Activated CD8-positive, alpha-beta memory T cell treated with anti-CD3 and anti-CD28 coated beads, Interleukin-2, amount 50 U/mL, for 24 hours (primary cell): ENCODE data around the gene CILP2.

Experiments
- DNase-seq: peaks from one replicate; pipeline ENCODE4 v3.0.0-alpha.2; 2020; ENCODE audit errors: extremely low read depth

The CILP2 gene

DNA sequence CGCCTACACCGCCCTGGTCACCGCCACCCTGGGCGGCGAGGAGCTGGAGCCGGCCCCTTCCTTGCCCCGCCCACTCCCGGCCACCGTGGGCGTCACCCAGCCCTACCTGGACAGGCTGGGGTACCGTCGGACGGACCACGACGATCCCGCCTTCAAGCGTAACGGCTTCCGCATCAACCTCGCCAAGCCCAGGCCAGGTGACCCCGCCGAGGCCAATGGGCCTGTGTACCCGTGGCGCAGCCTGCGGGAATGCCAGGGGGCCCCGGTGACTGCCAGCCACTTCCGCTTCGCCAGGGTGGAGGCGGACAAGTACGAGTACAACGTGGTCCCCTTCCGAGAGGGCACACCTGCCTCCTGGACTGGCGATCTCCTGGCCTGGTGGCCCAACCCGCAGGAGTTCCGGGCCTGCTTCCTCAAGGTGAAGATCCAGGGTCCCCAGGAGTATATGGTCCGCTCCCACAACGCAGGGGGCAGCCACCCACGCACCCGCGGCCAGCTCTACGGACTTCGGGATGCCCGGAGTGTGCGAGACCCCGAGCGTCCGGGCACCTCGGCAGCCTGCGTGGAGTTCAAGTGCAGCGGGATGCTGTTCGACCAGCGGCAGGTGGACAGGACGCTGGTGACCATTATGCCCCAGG, 7.0 kb downstream of the CILP2 start:
- DNase-seq: no peak

DNA sequence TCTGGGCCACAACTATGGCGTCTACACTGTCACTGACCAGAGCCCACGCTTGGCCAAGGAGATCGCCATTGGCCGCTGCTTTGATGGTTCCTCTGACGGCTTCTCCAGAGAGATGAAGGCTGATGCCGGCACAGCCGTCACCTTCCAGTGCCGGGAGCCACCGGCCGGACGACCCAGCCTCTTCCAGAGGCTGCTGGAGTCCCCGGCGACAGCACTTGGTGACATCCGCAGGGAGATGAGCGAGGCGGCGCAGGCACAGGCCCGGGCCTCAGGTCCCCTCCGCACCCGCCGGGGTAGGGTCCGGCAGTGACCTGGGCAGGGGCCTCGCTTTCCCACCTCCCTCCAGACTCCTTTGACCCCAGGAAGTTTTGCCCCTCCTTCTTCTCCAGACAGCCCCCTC, 7.6 kb downstream of the CILP2 start:
- no peak for DNase-seq

DNA sequence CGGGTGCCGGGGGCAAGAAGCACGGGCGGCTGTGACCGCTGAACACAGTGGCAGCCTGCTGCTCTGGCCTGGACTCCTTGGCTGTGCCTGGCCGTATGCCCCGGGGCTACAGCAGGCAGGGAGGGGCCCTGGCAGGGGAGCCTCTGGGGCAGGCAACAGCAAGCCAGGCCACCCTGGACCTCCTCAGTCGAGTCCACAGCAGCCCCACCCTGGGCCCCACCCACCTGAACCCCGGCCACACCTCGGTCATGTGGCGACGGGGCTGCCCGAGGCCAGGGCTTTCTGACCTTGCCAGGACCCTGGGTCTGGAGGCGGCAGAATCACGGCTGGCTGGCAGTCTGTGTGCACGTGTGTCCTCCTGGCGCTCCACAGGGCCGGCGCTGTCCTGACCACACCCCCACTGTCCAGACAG, 8.7 kb downstream of the CILP2 start:
- no peak for DNase-seq

DNA sequence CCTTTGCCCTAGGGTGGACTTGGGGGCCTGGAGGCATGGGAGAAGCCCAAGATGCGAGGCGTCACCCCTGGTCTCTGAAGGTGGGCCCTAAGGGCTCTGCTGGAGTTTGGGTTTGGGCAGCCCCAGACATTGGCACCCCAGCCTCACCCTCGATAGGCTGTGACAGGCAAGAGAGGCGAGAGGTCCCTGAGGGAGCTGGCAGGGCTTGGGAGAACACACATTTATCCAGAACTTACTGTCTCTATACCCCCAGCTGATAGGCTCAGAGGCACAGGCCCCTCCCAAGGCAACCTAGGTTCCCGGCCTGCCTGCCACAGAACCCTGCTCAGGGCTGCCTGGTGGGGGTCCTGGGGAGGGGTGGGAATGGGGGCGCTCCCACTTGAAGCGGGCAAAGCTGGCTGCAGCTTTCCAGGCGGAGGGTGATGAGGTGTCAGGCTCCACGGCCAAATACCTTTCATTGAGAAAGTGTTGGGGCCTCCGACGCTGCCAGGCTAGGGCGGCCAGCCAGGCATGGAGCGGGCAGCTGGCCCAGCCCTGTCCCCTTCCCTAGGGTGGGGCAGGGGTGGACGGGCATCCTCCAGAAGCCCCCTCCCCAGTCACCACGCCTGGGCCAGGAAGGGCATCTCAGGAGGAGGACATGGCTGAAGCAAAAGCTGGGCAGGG, 9.7 kb downstream of the CILP2 start:
- no peak for DNase-seq

DNA sequence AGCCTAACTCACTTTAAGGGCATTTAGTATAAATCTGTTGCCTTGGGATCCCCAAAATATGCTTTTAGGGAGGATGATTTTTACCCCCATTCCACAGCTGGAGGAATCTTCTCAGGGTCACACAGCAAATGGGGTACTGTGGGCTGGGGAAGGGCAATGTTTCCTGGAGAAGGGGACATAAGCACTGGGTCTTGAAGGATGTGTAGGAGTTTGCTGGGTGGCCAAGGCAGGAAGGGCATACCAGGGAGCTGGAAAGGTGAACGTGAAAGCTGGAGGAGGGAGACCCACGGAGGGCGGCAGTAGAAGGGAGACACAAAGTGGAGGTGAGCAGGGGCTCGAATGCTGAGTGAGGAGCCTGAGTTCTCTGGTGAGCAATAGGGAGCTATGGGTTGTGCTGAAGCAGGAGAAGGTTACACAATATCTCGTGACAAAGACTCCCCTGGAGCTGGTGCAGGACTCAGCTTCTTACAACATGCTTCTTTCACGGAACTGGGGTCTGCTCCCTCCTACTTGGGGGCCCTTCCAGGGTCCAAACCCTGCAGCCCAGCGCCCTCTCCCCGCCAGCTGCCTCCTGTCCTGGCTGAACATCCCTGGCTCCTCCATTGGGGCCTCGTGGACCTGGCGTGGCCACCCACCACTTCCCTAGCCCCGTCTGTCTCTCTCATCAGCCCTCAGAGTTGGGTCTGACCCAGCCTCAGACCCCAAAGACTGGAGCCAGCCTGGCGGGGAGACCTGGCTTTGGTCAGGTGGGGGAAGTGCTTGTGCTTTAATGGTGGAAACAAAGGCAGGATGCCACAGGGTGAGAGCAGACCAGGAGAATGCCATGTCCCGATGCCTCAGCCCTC, 11.1 kb downstream of the CILP2 start:
- no peak for DNase-seq

DNA sequence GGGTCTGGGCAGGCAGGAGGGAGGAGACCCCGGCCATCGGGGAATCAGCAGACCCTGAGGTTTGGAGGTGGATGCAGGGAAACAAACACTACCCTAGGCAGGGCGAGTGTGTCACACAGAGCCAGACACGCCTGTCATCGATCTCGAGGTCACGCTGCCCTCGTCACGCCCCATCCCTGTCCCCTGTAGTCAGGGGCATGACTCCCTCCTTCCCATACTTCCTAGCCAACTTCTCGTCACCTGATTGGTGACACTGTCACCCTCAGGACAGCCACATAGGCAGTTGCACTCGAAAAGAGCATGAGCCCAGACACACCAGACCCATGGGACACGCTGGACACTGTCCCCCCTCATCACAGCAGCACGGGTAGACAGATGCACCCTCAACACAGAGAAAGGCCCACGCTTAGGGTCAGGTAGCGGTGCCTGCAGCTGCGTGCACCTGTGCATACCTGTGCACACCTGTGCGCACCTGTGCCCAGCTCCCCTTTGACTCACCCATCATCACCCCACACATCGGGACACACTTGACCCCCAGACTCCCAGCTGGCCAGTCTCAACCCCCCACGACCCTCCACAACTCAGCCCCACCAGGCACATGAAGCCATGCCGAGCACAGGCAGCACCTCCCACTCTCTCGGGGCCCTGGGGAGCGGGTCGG, 11.9 kb downstream of the CILP2 start:
- no peak for DNase-seq

DNA sequence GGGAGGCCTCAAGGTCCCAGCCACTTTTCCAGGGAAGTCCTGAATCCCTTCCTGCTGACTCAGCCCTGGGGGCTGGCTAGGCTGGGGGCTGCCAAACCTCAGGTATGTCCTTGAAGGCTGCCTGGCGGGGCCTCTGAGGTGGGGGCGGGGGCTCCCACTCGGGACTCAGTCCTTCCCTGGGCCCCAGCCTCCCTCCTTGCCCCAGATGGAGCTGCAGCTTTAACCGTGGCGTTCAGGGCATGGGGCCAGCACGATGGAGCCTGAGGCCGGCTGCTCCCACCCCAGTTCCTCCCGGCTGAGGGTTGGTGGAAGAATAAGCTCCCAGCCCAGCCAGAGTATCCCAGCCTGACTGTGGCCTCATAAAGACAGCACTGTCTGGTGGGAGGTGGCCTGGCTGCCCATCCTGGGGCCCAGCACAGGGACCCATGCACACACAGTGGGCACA, 12.4 kb downstream of the CILP2 start:
- no peak for DNase-seq

DNA sequence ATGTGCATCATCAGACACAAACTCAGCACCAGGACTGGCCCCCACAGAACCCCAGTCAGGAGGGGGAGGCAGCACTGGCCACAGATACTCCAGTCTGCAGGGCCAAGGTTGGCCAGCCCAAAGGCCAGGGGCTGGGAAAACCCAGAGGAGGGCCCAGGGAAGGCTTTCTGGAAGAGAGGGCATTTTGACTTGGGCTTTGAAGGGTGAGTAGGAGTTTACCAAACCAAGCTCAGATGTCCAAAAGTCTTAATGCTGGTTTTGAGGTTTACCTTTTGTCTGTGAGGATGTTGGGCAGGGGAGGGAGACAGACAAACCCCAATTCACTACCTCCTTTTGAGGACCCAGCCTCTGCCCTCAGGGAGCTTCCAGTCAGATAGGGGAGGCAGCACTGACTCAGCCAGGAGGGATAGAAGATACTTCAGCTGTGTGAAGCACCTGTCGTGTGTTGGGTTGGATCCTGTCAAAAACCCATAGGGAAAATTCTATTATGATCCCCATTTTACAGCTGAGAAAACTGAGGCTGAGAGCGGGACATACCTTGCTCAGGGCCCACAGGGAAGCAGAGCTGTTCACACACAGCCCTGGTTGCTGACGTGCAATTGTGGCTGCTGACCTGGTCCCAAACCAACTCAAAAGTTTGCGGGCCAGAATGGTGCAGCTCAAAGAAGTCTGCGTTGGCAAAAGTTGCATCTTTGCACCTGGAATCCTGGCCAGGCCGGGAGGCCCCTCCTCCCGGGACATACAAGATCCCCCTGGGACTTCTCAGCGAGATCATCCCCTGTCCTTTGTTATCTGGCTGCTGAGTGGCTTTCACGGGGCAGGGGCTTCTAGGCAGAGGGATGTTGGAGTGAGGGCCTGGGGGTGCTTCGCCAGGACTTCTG, 13.1 kb downstream of the CILP2 start:
- no peak for DNase-seq

DNA sequence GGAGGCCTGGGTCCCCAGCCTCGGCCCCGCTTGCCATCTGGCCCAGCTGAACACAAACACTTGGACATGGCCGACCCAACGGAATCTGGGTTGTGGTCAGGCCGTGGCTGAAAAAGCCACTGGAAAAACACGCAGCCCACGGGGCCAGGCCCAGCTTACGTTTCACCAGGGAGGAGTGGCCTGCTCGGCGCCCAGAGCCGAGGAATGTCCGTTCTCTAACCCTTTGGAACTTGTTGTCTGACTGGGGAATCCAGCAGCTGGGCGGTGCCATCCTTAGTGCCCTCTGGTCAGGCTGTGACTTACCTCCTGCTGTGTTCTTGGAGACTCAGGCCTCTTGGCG, 13.8 kb downstream of the CILP2 start:
- DNase-seq: no peak

DNA sequence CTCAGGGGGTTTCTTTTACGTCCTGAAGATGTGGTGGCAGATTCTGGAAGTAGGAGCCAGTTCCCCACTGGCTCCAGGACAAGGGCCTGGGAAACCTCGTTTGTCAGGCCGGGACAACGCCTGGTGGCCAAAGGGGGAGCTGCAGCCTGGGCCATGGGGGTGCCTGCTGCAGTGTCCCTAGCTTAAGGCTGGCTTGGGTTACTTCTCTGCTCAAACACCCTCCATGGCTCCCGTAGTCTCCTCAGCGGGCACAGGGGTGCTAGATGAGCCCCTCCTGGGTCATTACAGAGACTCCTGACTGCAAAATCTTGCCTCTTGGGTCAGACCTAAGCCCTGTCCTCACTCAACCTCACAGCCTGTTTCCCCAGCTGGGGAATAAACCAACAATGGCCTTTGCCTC, 14.7 kb downstream of the CILP2 start:
- no peak for DNase-seq

DNA sequence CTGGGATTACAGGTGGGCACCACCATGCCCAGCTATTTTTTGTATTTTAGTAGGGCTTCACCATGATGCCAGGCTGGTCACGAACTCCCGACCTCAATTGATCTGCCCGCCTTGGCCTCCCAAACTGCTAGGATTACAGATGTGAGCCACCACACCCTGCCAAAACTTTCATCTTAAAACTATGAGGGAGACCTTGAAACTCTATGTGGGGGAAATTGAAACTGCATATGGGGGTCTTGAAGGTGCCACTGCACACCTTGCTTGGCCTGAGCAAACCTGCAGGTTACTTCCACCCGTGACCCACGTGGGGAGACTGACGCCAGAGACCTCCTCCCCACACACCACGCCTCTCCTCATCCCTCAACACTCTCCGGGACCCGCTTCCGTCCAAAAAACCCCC, 15.6 kb downstream of the CILP2 start:
- no peak for DNase-seq

DNA sequence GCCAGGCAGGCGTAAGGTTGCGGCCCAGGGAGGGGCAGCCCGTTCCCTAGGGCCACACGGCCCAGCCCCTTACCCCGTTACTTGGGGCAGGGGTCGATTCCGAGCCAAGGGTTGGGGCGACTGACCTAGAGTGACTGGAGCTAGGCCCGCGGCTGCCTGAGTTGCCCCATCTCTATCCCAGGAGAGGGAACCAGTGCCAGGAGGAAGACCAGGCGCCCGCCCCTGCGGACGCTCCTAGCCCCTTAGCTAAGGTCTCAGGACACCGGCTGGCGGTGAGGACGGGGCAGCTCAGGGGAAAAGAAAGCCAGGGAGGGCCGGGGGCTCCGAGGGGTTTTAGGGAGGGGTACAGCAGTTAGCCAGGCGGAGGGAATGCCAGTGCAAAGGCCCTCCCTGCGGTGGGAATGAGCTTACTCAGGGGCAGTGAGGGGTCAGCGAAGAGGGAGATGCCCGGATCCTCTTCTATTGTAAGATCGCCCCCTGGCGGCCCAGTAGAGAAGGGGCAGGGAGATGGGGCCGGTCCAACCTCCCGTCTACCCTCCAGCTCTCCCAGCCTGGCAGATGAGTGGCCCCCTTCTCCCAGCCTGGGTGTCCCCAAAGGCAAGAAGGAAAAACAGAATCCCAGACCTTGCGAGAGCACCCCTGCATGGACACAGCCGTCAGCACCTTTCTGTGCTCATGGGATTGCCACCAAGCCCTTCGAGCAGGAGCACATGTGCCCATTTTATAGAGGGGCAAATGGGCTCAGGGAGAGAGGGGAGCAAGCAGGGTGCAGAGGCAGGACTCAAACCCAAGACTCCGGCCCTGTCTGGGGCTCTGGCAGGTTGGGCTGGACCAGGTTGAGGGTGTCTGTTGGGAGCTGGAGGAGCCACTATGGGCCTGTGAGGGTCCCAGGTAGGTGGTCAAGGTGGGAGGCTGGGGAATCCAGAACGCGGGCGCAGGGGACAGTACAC, 16.3 kb downstream of the CILP2 start:
- peak; percentile 19 for DNase-seq

DNA sequence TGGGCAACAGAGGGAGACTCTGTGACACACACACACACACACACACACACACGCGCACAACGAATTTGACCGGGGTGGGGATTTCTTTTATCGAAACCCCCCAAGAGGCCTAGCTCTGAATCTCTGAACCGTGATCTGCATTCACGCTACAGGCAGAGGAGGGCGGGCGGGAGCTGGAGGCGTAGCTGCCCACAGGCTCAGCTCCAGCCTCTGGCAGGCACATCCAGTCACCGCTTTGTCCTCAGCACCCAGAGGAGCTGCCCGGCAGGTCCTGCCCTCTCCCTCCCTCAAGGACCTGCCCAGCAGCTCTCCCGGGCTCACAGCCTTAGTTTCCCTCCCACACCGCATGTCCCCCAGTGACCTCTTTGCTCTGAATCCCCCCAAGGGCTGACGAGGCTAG, 20.0 kb downstream of the CILP2 start:
- no peak for DNase-seq

DNA sequence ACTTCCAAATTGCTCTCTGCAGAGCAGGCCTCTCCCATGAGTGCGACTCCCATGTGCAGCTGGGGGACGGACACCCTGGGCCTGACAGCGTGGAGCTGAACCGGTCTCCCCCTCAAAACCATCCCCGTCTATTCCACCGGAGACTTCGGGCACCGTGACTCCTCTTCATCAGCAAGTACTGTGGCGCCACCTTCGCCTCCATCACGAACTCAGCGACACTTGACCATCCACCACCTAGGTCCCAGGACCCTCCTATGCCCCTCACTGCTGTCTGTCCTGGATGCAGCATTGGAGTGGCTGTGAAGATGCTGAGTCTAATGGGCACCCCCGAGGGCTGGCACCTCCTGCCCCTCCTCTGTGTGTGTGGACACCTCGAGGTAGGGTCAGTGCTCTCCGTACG, 20.6 kb downstream of the CILP2 start:
- no peak for DNase-seq

DNA sequence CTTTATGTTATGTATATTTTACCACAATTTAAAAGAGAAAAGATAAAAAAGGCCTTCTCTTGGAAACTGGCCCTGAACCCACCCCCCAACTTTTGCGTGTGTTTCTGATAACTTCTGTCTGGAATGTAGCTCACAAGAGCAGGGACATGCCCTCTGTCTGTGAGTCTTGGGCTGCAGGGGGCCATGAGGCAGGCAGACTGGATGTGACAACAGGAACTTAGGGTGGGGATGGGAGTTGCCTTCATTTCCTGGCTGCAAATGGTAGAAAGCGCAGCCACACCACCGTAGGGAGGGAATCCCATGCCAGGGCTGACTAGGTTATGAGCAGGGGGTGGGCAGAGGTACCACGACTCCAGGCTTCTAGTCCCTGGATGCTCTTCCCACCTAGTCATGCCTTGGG, 21.9 kb downstream of the CILP2 start:
- no peak for DNase-seq

DNA sequence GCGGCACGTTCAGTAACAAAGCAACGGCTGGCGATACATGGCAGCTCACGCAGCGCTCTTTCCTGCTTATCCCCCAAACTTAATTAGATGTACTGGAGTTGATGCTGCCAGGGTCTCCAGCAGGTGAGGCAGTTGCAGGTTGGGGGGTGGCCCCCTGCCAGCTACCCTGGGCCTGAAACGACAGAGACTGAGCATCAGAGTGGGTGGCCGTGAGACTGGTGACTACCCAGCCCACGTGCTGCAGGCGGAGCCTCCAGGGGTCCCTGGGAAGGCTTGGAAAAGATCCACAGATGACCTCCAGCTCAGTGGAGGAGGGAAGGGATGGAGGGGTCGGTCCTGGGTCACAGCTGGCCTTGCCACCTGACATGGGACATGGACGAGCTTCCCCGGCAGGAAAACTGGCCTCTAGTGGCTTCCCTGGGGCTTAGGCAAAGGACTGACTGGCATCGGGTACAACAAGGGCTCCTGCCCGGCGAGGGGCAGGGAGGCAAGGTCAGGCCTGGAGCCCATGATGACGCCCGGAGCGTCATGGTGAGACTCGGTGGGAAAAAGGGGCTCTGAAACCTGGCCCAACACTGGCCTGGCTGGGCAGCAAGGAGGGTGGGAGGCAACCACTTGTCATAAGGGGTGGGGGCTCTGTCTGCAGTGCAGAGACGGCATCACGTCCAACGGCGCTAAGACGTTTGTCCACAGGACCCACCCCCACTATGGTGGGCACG, 24.0 kb downstream of the CILP2 start:
- DNase-seq: no peak

DNA sequence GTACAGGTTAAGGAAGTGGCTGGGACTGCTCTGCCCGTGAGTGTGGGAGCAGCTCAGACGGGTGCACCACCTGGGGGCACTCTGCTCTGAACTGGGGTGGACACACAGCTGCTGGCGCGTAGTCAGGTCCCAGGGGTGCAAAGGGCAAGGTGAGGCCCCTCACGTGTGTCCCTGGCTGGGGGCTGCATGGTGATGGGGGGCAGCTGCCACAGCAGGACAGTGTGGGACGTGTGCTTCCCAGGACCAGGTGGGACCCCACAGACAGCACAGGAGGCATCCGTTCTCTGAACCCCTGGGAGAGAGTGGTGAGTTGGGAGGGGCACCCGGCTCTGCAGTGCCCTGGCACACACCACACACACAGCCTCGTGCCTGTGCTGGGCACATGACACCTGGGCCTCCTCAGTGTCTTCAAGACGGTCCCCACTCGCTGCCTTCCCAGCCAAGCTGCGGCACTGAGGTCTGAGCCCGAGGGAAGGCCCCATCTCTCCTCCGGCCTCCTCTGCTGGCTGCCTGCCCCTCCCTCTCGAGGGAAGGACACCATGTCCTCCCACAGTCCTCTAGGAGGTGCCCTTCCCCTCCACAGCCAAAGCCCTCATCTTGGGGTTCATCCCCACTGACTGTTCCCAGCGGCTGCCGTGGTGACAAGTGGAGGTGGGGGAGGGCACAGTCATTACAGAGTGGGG, 24.7 kb downstream of the CILP2 start:
- DNase-seq: no peak

DNA sequence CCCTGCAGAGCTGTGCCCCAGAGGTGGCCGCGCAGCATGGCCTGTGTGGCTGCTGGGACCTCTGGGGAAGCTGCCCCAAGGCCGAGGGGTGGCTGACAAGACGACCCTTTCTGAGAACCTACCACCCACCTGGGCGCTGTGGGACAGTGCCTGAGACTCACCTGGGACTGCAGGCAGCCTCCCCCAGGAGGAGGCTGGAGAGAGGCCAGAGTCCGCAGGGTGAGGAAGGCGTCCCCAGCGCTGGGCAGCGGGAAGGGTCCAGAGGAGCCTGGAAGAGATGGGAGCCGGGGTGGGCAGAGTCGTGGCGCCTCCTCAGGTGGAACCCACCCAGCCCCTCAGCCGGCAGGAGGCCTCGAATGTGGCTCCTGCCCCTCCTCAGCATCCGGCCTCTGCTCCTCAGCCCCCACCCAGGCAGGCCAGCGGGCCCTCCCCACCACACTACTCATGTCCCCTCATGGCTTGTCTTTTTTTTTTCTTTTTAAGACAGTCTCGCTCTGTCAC, 25.3 kb downstream of the CILP2 start:
- DNase-seq: no peak

DNA sequence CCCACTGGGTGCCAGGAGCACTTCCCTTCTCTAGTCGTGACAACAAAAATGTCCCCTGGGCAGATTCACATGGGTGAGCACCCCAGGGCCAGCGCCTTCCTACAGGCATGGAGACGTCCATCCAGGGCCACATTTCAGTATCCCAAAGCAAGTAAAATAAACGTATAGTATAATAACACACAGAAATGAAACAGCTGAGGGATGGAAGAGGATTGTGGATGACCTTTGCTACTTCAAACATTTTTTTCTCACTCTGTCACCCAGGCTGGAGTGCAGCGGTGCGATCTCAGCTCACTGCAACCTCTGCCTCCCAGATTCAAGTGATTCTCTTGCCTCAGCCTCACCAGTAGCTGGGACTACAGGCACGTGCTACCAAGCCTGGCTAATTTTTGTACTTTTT, 28.2 kb downstream of the CILP2 start:
- DNase-seq: no peak
